ENCODE data around the gene CBX4. TPM values are rescaled to one million over a fixed set of nuclear protein-coding genes. Genes with fewer than 3 reads are reported as not detected.
A peak's percentile ranks its signal among the peaks of the same experiment; 100 is the strongest.

The CBX4 gene
- total and polyA plus RNA-seq, 2 of the 13 experiments (the other 11 are each of a cell fraction or from before 2014, with no cell fraction given) = 25.8 to 50.8 TPM

GRCh38 chr17:79836972-79837887 lies 2.0 kb downstream of the CBX4 start (continued):
- TF ChIP-seq ZNF687 (CRISPR knock-in tag; IDR thresholded peaks at IDR 0.05) (peak; percentile 86), ZNF724P (CRISPR knock-in tag; IDR thresholded peaks at IDR 0.05; ENCODE audit: borderline replicate concordance) (0 out of 2 replicates have a peak, but pooled peaks have one; percentile 53), CBX2 (IDR thresholded peaks at IDR 0.05; ENCODE audit: low read depth, low read length) (no peak), CBX2 (CRISPR knock-in tag; IDR thresholded peaks at IDR 0.05; ENCODE audit: low read depth) (no peak), FLYWCH1 (CRISPR knock-in tag; IDR thresholded peaks at IDR 0.05) (no peak), HMG20A (CRISPR knock-in tag; IDR thresholded peaks at IDR 0.05; ENCODE audit: borderline replicate concordance) (no peak), ZNF883 (CRISPR knock-in tag; IDR thresholded peaks at IDR 0.05; ENCODE audit: not compliant biosample characterization) (peak; percentile 19), HNRNPL (IDR thresholded peaks at IDR 0.05; ENCODE audit: low read depth, low read length) (peak; percentile 91), HIC2 (CRISPR knock-in tag; IDR thresholded peaks at IDR 0.05; ENCODE audit: low read depth) (peak; percentile 79), TEF (CRISPR knock-in tag; IDR thresholded peaks at IDR 0.05) (0 out of 2 replicates have a peak, but pooled peaks have one; percentile 9), DMTF1 (CRISPR knock-in tag; IDR thresholded peaks at IDR 0.05) (no peak), ZNF136 (CRISPR knock-in tag; IDR thresholded peaks at IDR 0.05; ENCODE audit: low read depth) (no peak), EHMT2 (IDR thresholded peaks at IDR 0.05; ENCODE audit: borderline replicate concordance, low read depth, low read length) (no peak), CREM (IDR thresholded peaks at IDR 0.05) (peak; percentile 71; the same call in 1 of the 2 replicates), CREM (CRISPR knock-in tag; IDR thresholded peaks at IDR 0.05) (no peak), LCORL (IDR thresholded peaks at IDR 0.05) (no peak), LCORL (CRISPR knock-in tag; IDR thresholded peaks at IDR 0.05) (peak; percentile 64), SALL1 (CRISPR knock-in tag; IDR thresholded peaks at IDR 0.05) (peak; percentile 26; the same call in 1 of the 2 replicates), ZZZ3 (CRISPR knock-in tag; IDR thresholded peaks at IDR 0.05; ENCODE audit: borderline replicate concordance) (no peak), ZBTB8A (CRISPR knock-in tag; IDR thresholded peaks at IDR 0.05; ENCODE audit: borderline replicate concordance, low read depth) (no peak), ZNF431 (CRISPR knock-in tag; IDR thresholded peaks at IDR 0.05; ENCODE audit: borderline replicate concordance, low read depth) (no peak)
